Measurements from ENCODE around the gene NOD2.

DNA sequence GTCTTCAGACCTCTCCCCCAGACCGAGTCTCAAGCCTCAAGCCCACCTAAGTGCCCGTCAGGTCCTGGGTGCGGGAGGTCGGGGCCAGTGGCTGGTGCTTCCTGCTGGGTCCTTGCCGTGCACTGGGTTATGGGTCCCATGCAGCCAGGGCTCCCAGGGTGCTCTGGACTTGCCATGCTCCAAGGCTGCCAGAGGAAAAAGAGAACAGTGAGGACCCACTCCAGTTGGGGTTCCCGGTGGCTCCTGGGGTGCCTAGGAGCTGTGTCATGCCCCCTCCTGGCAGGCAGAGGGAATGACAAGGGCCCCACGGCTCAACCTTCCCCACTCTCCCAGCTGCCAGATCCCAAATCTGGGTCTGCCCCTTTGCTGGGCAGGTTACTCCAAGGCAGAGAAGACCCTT lies 16.1 kb upstream of the NOD2 start:
- no peak for TF ChIP-seq CEBPB (IDR thresholded peaks at IDR 0.05; ENCODE audit: low read depth)
- TF ChIP-seq, protein P1, sequence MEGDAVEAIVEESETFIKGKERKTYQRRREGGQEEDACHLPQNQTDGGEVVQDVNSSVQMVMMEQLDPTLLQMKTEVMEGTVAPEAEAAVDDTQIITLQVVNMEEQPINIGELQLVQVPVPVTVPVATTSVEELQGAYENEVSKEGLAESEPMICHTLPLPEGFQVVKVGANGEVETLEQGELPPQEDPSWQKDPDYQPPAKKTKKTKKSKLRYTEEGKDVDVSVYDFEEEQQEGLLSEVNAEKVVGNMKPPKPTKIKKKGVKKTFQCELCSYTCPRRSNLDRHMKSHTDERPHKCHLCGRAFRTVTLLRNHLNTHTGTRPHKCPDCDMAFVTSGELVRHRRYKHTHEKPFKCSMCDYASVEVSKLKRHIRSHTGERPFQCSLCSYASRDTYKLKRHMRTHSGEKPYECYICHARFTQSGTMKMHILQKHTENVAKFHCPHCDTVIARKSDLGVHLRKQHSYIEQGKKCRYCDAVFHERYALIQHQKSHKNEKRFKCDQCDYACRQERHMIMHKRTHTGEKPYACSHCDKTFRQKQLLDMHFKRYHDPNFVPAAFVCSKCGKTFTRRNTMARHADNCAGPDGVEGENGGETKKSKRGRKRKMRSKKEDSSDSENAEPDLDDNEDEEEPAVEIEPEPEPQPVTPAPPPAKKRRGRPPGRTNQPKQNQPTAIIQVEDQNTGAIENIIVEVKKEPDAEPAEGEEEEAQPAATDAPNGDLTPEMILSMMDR (IDR thresholded peaks at IDR 0.05 in 2 of 3, conservative IDR thresholded peaks at IDR 0.05 in 1 of 3; ENCODE audit: borderline replicate concordance in 1 of 3, insufficient read depth in 1 of 3, low read depth in 2 of 3, low read length in 2 of 3): peak in 2 of 3 experiments; percentile 64 to 71; a peak in 4 of 6 replicates
- no peak for TF ChIP-seq POLR2A (IDR thresholded peaks at IDR 0.05; ENCODE audit: borderline replicate concordance, extremely low read depth, insufficient read depth, insufficient read length)
- TF ChIP-seq, protein P2, sequence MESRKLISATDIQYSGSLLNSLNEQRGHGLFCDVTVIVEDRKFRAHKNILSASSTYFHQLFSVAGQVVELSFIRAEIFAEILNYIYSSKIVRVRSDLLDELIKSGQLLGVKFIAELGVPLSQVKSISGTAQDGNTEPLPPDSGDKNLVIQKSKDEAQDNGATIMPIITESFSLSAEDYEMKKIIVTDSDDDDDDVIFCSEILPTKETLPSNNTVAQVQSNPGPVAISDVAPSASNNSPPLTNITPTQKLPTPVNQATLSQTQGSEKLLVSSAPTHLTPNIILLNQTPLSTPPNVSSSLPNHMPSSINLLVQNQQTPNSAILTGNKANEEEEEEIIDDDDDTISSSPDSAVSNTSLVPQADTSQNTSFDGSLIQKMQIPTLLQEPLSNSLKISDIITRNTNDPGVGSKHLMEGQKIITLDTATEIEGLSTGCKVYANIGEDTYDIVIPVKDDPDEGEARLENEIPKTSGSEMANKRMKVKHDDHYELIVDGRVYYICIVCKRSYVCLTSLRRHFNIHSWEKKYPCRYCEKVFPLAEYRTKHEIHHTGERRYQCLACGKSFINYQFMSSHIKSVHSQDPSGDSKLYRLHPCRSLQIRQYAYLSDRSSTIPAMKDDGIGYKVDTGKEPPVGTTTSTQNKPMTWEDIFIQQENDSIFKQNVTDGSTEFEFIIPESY (IDR thresholded peaks at IDR 0.05; ENCODE audit: extremely low read depth, insufficient replicate concordance, low read length): no peak
- no peak for TF ChIP-seq POLR2AphosphoS5 (IDR thresholded peaks at IDR 0.05; ENCODE audit: low read depth, low read length)
- TF ChIP-seq RAD21 (IDR thresholded peaks at IDR 0.05; ENCODE audit: low read depth): 0 out of 2 replicates have a peak, but pooled peaks have one; percentile 3
- TF ChIP-seq, protein P3, sequence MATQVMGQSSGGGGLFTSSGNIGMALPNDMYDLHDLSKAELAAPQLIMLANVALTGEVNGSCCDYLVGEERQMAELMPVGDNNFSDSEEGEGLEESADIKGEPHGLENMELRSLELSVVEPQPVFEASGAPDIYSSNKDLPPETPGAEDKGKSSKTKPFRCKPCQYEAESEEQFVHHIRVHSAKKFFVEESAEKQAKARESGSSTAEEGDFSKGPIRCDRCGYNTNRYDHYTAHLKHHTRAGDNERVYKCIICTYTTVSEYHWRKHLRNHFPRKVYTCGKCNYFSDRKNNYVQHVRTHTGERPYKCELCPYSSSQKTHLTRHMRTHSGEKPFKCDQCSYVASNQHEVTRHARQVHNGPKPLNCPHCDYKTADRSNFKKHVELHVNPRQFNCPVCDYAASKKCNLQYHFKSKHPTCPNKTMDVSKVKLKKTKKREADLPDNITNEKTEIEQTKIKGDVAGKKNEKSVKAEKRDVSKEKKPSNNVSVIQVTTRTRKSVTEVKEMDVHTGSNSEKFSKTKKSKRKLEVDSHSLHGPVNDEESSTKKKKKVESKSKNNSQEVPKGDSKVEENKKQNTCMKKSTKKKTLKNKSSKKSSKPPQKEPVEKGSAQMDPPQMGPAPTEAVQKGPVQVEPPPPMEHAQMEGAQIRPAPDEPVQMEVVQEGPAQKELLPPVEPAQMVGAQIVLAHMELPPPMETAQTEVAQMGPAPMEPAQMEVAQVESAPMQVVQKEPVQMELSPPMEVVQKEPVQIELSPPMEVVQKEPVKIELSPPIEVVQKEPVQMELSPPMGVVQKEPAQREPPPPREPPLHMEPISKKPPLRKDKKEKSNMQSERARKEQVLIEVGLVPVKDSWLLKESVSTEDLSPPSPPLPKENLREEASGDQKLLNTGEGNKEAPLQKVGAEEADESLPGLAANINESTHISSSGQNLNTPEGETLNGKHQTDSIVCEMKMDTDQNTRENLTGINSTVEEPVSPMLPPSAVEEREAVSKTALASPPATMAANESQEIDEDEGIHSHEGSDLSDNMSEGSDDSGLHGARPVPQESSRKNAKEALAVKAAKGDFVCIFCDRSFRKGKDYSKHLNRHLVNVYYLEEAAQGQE (IDR thresholded peaks at IDR 0.05; ENCODE audit: low read depth): no peak
- TF ChIP-seq EZH2phosphoT487 (IDR thresholded peaks at IDR 0.05; ENCODE audit: borderline replicate concordance): no peak
- TF ChIP-seq, protein P4, sequence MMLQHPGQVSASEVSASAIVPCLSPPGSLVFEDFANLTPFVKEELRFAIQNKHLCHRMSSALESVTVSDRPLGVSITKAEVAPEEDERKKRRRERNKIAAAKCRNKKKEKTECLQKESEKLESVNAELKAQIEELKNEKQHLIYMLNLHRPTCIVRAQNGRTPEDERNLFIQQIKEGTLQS (IDR thresholded peaks at IDR 0.05): no peak
- no peak for TF ChIP-seq SP1 (IDR thresholded peaks at IDR 0.05; ENCODE audit: low read depth)
- TF ChIP-seq FOSL1 (IDR thresholded peaks at IDR 0.05; ENCODE audit: low read depth): no peak
